ENCODE data around the gene RNF25. TPM values are rescaled to one million over a fixed set of nuclear protein-coding genes. Genes with fewer than 3 reads are reported as not detected.

Gene RNF25
- total RNA-seq, 2 donors from 2014 or later, result 24.5 to 32.1 TPM

DNA sequence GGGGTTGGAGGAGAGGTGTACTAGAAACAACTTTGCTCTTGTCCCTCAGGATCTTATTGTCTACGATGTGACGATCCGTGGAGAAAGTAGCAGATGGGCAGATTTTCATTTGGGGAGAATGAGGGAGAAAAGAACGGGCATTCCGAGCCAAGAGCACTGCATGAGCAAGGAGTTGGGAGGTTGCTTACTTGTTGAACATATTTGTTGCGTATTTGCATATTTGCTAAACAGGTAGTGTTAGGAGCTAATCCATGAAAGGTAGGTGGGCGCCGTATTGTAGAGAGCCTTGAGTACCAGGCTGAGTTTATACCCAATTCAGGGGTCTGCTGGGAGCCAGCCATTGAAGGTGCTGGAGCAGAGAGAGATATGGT lies 11.8 kb downstream of the RNF25 start:
- Histone ChIP-seq H3K36me3 (ENCODE audit: control insufficient read depth, insufficient read depth, low read length) (peaks cover 63% of the 10 kb centered on the region), H3K27ac (ENCODE audit: low read depth, low read length) (no peak overlapping the region), H3K4me1 (ENCODE audit: control insufficient read depth, insufficient read depth, low read length) (no peaks in the 10 kb centered on the region), H3K9me3 (ENCODE audit: control insufficient read depth, low read length) (no peaks in the 10 kb centered on the region), H3K4me3 (ENCODE audit: low read length) (peak overlapping the region; percentile 98), H3K27me3 (ENCODE audit: control insufficient read depth, insufficient read depth, low read length, poor library complexity, severe bottlenecking) (no peaks in the 10 kb centered on the region), H3K9ac (ENCODE audit: extremely low read depth, low read length, poor library complexity, severe bottlenecking) (peak overlapping the region; percentile 59)
- 32 to 39% methylated on average over 8 of the region's 8 CpGs for WGBS, 2 experiments (ENCODE audit: insufficient coverage in 1 of 2, insufficient read length in 1 of 2)
- DNase-seq, result no peak
- Mint-ChIP-seq H3K4me1 (peaks cover 10% of the 10 kb centered on the region), H3K36me3 (ENCODE audit: low read depth) (peaks cover 44% of the 10 kb centered on the region), H3K27ac (peak overlapping the region; percentile 83), H3K4me3 (peak overlapping the region; percentile 85), H3K9me3 (no peaks in the 10 kb centered on the region), H3K27me3 (ENCODE audit: insufficient read depth) (peaks cover 2% of the 10 kb centered on the region)
- TF ChIP-seq, protein P1, sequence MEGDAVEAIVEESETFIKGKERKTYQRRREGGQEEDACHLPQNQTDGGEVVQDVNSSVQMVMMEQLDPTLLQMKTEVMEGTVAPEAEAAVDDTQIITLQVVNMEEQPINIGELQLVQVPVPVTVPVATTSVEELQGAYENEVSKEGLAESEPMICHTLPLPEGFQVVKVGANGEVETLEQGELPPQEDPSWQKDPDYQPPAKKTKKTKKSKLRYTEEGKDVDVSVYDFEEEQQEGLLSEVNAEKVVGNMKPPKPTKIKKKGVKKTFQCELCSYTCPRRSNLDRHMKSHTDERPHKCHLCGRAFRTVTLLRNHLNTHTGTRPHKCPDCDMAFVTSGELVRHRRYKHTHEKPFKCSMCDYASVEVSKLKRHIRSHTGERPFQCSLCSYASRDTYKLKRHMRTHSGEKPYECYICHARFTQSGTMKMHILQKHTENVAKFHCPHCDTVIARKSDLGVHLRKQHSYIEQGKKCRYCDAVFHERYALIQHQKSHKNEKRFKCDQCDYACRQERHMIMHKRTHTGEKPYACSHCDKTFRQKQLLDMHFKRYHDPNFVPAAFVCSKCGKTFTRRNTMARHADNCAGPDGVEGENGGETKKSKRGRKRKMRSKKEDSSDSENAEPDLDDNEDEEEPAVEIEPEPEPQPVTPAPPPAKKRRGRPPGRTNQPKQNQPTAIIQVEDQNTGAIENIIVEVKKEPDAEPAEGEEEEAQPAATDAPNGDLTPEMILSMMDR (conservative IDR thresholded peaks at IDR 0.05), result no peak

DNA sequence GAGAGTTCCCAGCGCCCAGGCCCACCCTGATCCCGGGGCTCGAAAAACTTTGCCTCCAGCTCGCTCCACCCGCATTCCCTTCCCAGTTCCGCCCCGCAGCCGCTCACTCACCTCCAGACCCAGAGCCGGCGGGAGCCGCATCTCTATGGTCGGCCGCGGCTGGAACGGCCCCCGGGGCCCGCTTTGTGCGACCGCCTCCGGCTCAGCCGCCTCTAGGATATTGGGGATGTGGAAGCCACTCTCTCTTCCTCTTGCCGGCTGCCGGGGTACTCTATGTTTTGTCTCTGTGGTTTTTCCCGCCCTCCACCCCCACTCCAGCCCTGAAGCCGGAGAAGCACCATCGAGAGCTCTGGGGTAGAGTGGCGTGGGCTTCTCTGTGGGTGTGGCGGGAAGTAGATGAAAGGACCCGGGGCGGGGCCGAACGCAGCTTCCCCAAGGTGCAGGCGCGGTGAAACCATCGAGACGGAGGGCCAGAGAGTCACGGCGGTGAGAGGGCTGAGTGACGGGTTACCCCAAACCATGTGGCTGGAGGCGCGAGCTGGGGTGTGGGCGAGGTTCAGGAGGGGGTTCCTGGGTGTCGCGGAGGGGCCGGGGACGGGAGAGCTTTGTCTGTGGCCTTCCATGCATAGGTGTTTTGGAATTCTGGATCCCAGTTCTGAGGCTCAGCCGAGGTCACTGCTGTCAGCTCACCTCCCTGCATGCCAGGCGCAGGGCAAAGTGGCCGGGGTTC lies 12.4 kb downstream of the RNF25 start, which contains the start of the genes BCS1L and ZNF142:
Gene BCS1L (plus strand): TSS at position 426 of the 730 bp plus-strand sequence. CDS start 1,305 bp downstream, outside the sequence.
Gene ZNF142 (minus strand): TSS at position 366 of the 730 bp plus-strand sequence. CDS start 3,194 bp downstream, outside the sequence.
- H3K36me3 Mint-ChIP-seq (ENCODE audit: low read depth), result peaks cover 42% of the 10 kb centered on the region
- peak within 1 kb of the TSS; percentile 66 for H3K27ac ChIP-seq (ENCODE audit: low read depth, low read length)
- WGBS, 2 experiments (ENCODE audit: insufficient coverage in 1 of 2, insufficient read length in 1 of 2), result 0 to 6% methylated on average over 7 to 49 of the region's 49 CpGs

DNA sequence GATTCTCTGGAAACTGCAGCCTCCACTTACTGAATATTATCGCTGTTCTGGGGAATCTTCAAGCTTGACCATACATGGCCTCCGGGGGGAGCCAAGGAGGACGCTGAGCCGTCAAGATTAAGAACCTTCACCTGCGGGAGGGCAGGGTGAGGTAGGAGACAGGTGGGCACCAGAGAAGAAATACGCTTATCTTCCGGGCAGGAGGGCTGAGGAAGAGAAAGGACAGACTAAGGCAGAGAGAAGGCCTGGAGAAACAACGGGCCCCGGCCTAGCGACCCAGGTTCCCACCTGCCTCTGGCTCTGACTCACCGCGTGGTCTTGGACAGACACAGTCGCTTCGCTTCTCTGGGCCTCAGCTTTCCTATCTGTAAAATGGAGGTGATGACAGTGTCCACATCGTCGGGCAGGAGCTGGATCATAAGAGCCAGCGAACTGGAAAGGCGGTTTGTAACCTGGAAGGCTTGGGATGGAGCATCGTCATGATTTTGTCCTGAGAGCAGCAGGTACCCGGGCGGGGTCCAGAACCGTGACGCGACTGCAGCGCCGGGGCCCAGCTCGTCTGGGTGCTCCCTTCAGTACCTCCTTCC lies 13.0 kb downstream of the RNF25 start:
- peak overlapping the region; percentile 59 for H3K9ac ChIP-seq (ENCODE audit: extremely low read depth, low read length, poor library complexity, severe bottlenecking)
- H3K9me3 ChIP-seq (ENCODE audit: control insufficient read depth, low read length), result no peaks in the 10 kb centered on the region
- Mint-ChIP-seq H3K27ac (peak overlapping the region; percentile 83), H3K9me3 (no peaks in the 10 kb centered on the region), H3K4me1 (peaks cover 10% of the 10 kb centered on the region), H3K36me3 (ENCODE audit: low read depth) (peaks cover 39% of the 10 kb centered on the region), H3K27me3 (ENCODE audit: insufficient read depth) (peaks cover 2% of the 10 kb centered on the region), H3K4me3 (peak overlapping the region; percentile 85)
- no peak overlapping the region for H3K27ac ChIP-seq (ENCODE audit: low read depth, low read length)
- peak overlapping the region; percentile 98 for H3K4me3 ChIP-seq (ENCODE audit: low read length)
- peak; percentile 88 for DNase-seq
- no peaks in the 10 kb centered on the region for H3K4me1 ChIP-seq (ENCODE audit: control insufficient read depth, insufficient read depth, low read length)
- no peaks in the 10 kb centered on the region for H3K27me3 ChIP-seq (ENCODE audit: control insufficient read depth, insufficient read depth, low read length, poor library complexity, severe bottlenecking)
- TF ChIP-seq, protein P1 (conservative IDR thresholded peaks at IDR 0.05), result peak; percentile 74
- WGBS, 2 experiments (ENCODE audit: insufficient coverage in 1 of 2, insufficient read length in 1 of 2), result 3 to 8% methylated on average over 11 to 27 of the region's 27 CpGs
- H3K36me3 ChIP-seq (ENCODE audit: control insufficient read depth, insufficient read depth, low read length), result peaks cover 62% of the 10 kb centered on the region

More for the DNA sequence above, 12.4 kb downstream of the RNF25 start, which contains the start of the genes BCS1L and ZNF142:
- H3K36me3 ChIP-seq (ENCODE audit: control insufficient read depth, insufficient read depth, low read length), result peaks cover 63% of the 10 kb centered on the region
- H3K9me3 Mint-ChIP-seq, result no peaks in the 10 kb centered on the region
- H3K4me3 ChIP-seq (ENCODE audit: low read length), result peak within 1 kb of the TSS; percentile 98
- peak; percentile 97 for DNase-seq
- no peaks in the 10 kb centered on the region for H3K27me3 ChIP-seq (ENCODE audit: control insufficient read depth, insufficient read depth, low read length, poor library complexity, severe bottlenecking)
- H3K9ac ChIP-seq (ENCODE audit: extremely low read depth, low read length, poor library complexity, severe bottlenecking), result peak within 1 kb of the TSS; percentile 59
- H3K27me3 Mint-ChIP-seq (ENCODE audit: insufficient read depth), result peaks cover 2% of the 10 kb centered on the region
- no peaks in the 10 kb centered on the region for H3K4me1 ChIP-seq (ENCODE audit: control insufficient read depth, insufficient read depth, low read length)
- H3K4me1 Mint-ChIP-seq, result peaks cover 10% of the 10 kb centered on the region
- H3K9me3 ChIP-seq (ENCODE audit: control insufficient read depth, low read length), result no peaks in the 10 kb centered on the region
- peak within 1 kb of the TSS; percentile 83 for H3K27ac Mint-ChIP-seq
- TF ChIP-seq, protein P1 (conservative IDR thresholded peaks at IDR 0.05), result no peak
- peak within 1 kb of the TSS; percentile 85 for H3K4me3 Mint-ChIP-seq
